GM12874 (cell line): Measurements from ENCODE around the gene PCNT.

ENCODE experiments used
- CTCF ChIP-seq: IDR thresholded peaks from 2 replicates; pipeline ENCODE4 v1.5.1; 2011; ENCODE audit warnings: low read depth, mild to moderate bottlenecking, control low read depth, low read length, moderate library complexity; ENCODE audit not compliant: insufficient read depth

PCNT gene

GRCh38 chr21:46381541-46381940 is 57.6 kb downstream of the PCNT start:
- no peak for TF ChIP-seq CTCF

GRCh38 chr21:46384556-46384955 is 60.6 kb downstream of the PCNT start:
- no peak for TF ChIP-seq CTCF

GRCh38 chr21:46385846-46386733 is 62.1 kb downstream of the PCNT start:
- TF ChIP-seq CTCF: no peak

GRCh38 chr21:46386734-46387088 is 62.8 kb downstream of the PCNT start:
- TF ChIP-seq CTCF: no peak

GRCh38 chr21:46388206-46388880 is 64.4 kb downstream of the PCNT start:
- TF ChIP-seq CTCF: no peak

GRCh38 chr21:46388896-46389295 is 64.9 kb downstream of the PCNT start:
- TF ChIP-seq CTCF: no peak

GRCh38 chr21:46390603-46391545 is 66.9 kb downstream of the PCNT start:
- TF ChIP-seq CTCF: no peak
